ENCODE measurements around the gene ALK.

ALK gene

DNA sequence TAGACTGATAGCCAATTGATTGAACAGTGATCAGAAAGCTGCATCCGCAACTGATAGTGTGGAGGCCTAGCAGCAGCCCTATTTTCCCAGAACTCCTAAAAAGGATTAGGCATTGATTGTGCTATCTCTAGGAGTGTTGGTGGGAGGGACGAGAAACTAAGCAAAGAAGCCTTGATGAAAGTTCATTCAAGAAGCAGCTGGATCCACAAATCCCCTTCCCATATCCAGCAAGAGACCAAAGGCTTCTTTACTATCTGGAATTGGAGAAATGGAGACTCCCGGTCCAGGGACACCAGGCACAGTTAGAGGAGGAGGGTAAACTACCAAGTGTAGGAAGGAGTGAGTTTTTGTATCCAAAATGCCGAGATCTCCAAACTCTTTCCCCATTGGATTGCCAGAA lies 151.5 kb downstream of the ALK start:
- Histone ChIP-seq H3K79me2 (ENCODE audit: low read length) (no peaks in the 10 kb centered on the region), H3K27ac (ENCODE audit: low read length) (no peak overlapping the region)
- TF ChIP-seq, protein P1, sequence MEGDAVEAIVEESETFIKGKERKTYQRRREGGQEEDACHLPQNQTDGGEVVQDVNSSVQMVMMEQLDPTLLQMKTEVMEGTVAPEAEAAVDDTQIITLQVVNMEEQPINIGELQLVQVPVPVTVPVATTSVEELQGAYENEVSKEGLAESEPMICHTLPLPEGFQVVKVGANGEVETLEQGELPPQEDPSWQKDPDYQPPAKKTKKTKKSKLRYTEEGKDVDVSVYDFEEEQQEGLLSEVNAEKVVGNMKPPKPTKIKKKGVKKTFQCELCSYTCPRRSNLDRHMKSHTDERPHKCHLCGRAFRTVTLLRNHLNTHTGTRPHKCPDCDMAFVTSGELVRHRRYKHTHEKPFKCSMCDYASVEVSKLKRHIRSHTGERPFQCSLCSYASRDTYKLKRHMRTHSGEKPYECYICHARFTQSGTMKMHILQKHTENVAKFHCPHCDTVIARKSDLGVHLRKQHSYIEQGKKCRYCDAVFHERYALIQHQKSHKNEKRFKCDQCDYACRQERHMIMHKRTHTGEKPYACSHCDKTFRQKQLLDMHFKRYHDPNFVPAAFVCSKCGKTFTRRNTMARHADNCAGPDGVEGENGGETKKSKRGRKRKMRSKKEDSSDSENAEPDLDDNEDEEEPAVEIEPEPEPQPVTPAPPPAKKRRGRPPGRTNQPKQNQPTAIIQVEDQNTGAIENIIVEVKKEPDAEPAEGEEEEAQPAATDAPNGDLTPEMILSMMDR (IDR thresholded peaks at IDR 0.05; ENCODE audit: low read depth, low read length): no peak
- no peak for TF ChIP-seq EZH2phosphoT487 (IDR thresholded peaks at IDR 0.05; ENCODE audit: low read depth)

DNA sequence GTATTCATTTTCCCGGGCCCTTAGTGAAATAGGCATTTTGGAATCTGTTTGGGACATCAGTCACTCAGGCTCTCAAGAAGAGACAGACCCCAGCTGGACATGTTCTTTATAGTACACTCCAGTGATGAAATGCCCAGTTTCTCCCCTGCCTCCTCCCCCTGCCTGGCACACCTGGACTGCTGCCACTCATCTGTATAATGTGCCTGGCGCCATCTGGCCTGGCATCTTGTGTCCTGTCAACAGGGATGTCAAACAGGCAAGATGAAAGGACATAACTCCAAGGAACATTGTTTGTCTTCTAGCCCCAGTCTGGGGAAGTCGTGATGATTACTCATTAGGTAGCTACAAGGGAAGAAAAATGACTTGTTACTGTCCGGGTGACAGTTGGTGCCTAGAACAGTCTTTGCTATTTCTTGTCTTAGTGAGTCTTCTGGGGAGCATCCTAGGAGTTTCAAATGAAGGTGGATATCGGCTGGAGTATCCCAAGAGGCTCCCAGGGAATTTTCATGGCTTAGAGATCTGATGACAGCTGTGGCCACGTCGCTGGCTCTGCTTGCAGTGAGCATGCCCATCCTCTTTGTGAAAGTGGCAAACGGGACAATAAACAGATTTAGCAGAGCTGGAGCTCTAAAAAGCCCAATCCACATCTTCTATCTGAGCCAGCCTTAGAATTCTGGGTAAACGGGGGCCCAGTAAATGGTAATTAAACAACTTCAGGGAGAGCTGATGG lies 153.6 kb downstream of the ALK start:
- H4K20me1 ChIP-seq (ENCODE audit: insufficient read depth, low read length): no peaks in the 10 kb centered on the region
- TF ChIP-seq, protein P1 (IDR thresholded peaks at IDR 0.05; ENCODE audit: low read depth, low read length): no peak
- TF ChIP-seq EZH2phosphoT487 (IDR thresholded peaks at IDR 0.05; ENCODE audit: low read depth): no peak
- H3K4me2 ChIP-seq (ENCODE audit: low read length): no peak overlapping the region
- H3K9me3 ChIP-seq (ENCODE audit: insufficient read depth, low read length): no peaks in the 10 kb centered on the region
- H2AFZ ChIP-seq (ENCODE audit: low read depth, low read length): no peak overlapping the region
- H3K4me1 ChIP-seq (ENCODE audit: low read length): no peaks in the 10 kb centered on the region
- no peaks in the 10 kb centered on the region for H3K36me3 ChIP-seq (replicated peaks; ENCODE audit: low read depth, low read length)
- H3K27me3 ChIP-seq (ENCODE audit: low read depth, low read length): no peaks in the 10 kb centered on the region; the same call in 1 of the 2 replicates
- no peak overlapping the region for H3K9ac ChIP-seq (ENCODE audit: low read length)
- no peaks in the 10 kb centered on the region for H3K79me2 ChIP-seq (ENCODE audit: low read length)
- no peak overlapping the region for H3K27ac ChIP-seq (ENCODE audit: low read length)
- H3K4me3 ChIP-seq (ENCODE audit: low read length): no peak overlapping the region

More for the DNA sequence above, 151.5 kb downstream of the ALK start:
- no peak overlapping the region for H3K9ac ChIP-seq (ENCODE audit: low read length)
- H3K4me3 ChIP-seq (ENCODE audit: low read length): no peak overlapping the region
- H2AFZ ChIP-seq (ENCODE audit: low read depth, low read length): no peak overlapping the region
- H3K4me2 ChIP-seq (ENCODE audit: low read length): no peak overlapping the region
- no peaks in the 10 kb centered on the region for H3K9me3 ChIP-seq (ENCODE audit: insufficient read depth, low read length)
- peaks cover 4% of the 10 kb centered on the region; the same call in 1 of the 2 replicates for H3K27me3 ChIP-seq (ENCODE audit: low read depth, low read length)
- H3K4me1 ChIP-seq (ENCODE audit: low read length): no peaks in the 10 kb centered on the region
- H4K20me1 ChIP-seq (ENCODE audit: insufficient read depth, low read length): no peaks in the 10 kb centered on the region
- no peaks in the 10 kb centered on the region for H3K36me3 ChIP-seq (replicated peaks; ENCODE audit: low read depth, low read length)

DNA sequence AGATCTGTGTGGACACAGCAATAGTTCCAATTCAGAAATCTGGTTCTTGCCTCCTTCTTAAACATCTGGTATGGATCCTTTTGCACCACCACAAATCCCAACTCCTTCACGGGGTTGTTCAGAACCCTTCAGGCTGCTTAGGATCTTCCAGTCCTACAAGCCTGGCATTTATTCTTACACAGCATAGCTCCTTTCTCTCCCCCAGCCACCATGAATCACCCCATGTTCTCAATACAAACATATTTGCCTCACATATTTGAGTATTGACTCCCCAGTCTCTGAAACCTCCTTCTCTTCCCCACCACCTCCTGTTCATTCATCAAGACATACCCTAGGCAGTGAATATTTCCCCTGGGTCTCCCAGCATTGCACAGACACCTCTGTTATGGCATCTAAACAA lies 155.2 kb downstream of the ALK start:
- H3K4me2 ChIP-seq (ENCODE audit: low read length): no peak overlapping the region
- no peaks in the 10 kb centered on the region for H3K36me3 ChIP-seq (replicated peaks; ENCODE audit: low read depth, low read length)
- no peak overlapping the region for H3K9ac ChIP-seq (ENCODE audit: low read length)
- no peaks in the 10 kb centered on the region for H3K9me3 ChIP-seq (ENCODE audit: insufficient read depth, low read length)
- no peaks in the 10 kb centered on the region; the same call in 1 of the 2 replicates for H3K27me3 ChIP-seq (ENCODE audit: low read depth, low read length)
- no peak overlapping the region for H3K4me3 ChIP-seq (ENCODE audit: low read length)
- TF ChIP-seq EZH2phosphoT487 (IDR thresholded peaks at IDR 0.05; ENCODE audit: low read depth): no peak
- TF ChIP-seq, protein P1 (IDR thresholded peaks at IDR 0.05; ENCODE audit: low read depth, low read length): no peak
- H3K79me2 ChIP-seq (ENCODE audit: low read length): no peaks in the 10 kb centered on the region
- H3K4me1 ChIP-seq (ENCODE audit: low read length): no peaks in the 10 kb centered on the region
- no peaks in the 10 kb centered on the region for H4K20me1 ChIP-seq (ENCODE audit: insufficient read depth, low read length)
- H2AFZ ChIP-seq (ENCODE audit: low read depth, low read length): no peak overlapping the region
- H3K27ac ChIP-seq (ENCODE audit: low read length): no peak overlapping the region

DNA sequence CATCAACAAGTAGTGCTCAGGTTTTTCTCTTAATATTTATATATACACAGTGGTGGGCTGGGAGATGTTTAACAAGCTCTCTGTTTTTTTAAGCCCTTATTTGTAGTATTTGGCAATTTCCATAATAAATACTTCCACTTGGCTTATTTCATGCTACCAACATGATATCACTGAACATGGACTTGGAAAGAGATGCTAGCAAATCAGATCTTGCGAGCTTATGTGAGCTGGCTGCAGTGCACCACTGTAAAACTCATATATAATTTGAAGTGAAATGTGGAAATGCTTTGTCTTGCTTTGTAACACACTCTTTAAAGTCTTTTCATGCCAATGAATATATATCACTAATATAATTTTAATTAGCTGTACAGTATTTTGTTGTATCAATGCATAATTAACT lies 155.7 kb downstream of the ALK start:
- Histone ChIP-seq H3K9ac (ENCODE audit: low read length) (no peak overlapping the region), H3K79me2 (ENCODE audit: low read length) (no peaks in the 10 kb centered on the region), H3K27me3 (ENCODE audit: low read depth, low read length) (no peaks in the 10 kb centered on the region; the same call in 1 of the 2 replicates), H2AFZ (ENCODE audit: low read depth, low read length) (no peak overlapping the region), H3K36me3 (replicated peaks; ENCODE audit: low read depth, low read length) (no peaks in the 10 kb centered on the region), H3K4me3 (ENCODE audit: low read length) (no peak overlapping the region), H3K4me2 (ENCODE audit: low read length) (no peak overlapping the region), H3K4me1 (ENCODE audit: low read length) (no peaks in the 10 kb centered on the region), H3K9me3 (ENCODE audit: insufficient read depth, low read length) (no peaks in the 10 kb centered on the region), H3K27ac (ENCODE audit: low read length) (no peak overlapping the region), H4K20me1 (ENCODE audit: insufficient read depth, low read length) (no peaks in the 10 kb centered on the region)
- no peak for TF ChIP-seq EZH2phosphoT487 (IDR thresholded peaks at IDR 0.05; ENCODE audit: low read depth)
- TF ChIP-seq, protein P1 (IDR thresholded peaks at IDR 0.05; ENCODE audit: low read depth, low read length): no peak
